Measurements from ENCODE around the gene ASTN1.

DNA sequence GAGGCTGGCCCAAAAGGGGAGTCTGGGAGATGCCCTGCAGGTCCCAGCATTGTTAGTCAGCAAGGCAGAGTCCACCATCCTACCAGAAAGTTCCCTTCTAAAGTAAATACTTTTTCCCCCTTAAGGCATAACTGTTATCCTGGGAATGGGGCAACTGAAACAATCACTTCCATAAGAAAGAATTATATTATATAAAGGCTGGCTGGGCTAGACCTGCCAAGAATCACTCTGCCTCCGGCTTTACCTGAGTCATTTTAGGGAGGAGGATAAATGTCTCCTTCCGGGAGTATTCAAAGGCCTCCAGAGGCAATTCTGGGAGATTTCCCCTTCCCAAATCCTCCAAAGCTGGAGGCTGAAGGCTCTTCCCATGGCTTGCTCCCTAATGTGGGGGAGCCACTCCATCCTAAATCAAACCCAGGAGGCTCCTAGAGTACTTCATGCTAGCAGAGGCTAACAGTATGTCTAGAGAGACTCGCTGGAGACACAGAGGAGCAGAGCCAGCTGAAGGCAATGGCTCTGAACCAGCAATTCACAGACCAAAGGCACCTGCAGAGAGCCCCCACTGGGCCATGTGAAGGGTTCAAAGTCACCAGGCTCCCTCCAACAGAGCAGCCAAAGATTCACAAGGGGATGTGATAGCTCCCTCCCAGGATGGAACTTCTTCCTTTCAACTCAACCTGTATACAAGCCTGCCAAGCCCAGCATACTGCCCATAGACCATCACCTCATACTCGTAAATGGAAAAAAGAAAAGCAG is 116.0 kb downstream of the ASTN1 start:
- TF ChIP-seq EP300 (IDR thresholded peaks at IDR 0.05) (no peak), POLR2A (IDR thresholded peaks at IDR 0.05; ENCODE audit: low read depth) (no peak)
- TF ChIP-seq, protein P1, sequence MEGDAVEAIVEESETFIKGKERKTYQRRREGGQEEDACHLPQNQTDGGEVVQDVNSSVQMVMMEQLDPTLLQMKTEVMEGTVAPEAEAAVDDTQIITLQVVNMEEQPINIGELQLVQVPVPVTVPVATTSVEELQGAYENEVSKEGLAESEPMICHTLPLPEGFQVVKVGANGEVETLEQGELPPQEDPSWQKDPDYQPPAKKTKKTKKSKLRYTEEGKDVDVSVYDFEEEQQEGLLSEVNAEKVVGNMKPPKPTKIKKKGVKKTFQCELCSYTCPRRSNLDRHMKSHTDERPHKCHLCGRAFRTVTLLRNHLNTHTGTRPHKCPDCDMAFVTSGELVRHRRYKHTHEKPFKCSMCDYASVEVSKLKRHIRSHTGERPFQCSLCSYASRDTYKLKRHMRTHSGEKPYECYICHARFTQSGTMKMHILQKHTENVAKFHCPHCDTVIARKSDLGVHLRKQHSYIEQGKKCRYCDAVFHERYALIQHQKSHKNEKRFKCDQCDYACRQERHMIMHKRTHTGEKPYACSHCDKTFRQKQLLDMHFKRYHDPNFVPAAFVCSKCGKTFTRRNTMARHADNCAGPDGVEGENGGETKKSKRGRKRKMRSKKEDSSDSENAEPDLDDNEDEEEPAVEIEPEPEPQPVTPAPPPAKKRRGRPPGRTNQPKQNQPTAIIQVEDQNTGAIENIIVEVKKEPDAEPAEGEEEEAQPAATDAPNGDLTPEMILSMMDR (IDR thresholded peaks at IDR 0.05), result no peak
